Neural progenitor cell (in vitro differentiated cells): ENCODE measurements around the gene SZRD1. TPM values are rescaled to one million over a fixed set of nuclear protein-coding genes. Genes with fewer than 3 reads are reported as not detected.

ENCODE experiments used
- DNase-seq: peaks from one replicate; pipeline ENCODE4 v3.0.0-alpha.2; 2016; ENCODE audit warnings: low spot score
- H2AFZ ChIP-seq: fragments of 200-600 bp; sonication (generic); replicated peaks from 2 replicates; pipeline ENCODE4 v1.6.1; 2016; ENCODE audit warnings: antibody characterized with exemption
- H3F3A ChIP-seq: fragments of 200-600 bp; sonication (generic); 2 replicates; pipeline ENCODE4 v1.6.1; 2016; ENCODE audit warnings: antibody characterized with exemption, low read depth
- H3K27ac ChIP-seq: fragments of 200-600 bp; sonication (generic); 2 replicates; pipeline ENCODE4 v1.5.1; 2016; ENCODE audit warnings: mild to moderate bottlenecking
- H3K27me3 ChIP-seq: fragments of 200-600 bp; sonication (generic); 2 replicates; pipeline ENCODE4 v1.6.1; 2016; ENCODE audit warnings: mild to moderate bottlenecking, moderate library complexity
- H3K36me3 ChIP-seq: fragments of 200-600 bp; sonication (generic); 2 replicates; pipeline ENCODE4 v1.5.1; 2016
- H3K4me1 ChIP-seq: fragments of 200-600 bp; sonication (generic); 2 replicates; pipeline ENCODE4 v1.6.1; 2016; ENCODE audit warnings: mixed run types
- H3K4me2 ChIP-seq: fragments of 200-600 bp; sonication (generic); 2 replicates; pipeline ENCODE4 v1.6.1; 2016
- H3K4me3 ChIP-seq: fragments of 200-600 bp; sonication (generic); 2 replicates; pipeline ENCODE4 v1.5.1; 2016
- H3K79me2 ChIP-seq: fragments of 200-600 bp; sonication (generic); 2 replicates; pipeline ENCODE4 v1.6.1; 2016; ENCODE audit warnings: low read depth
- H3K9ac ChIP-seq: fragments of 200-600 bp; sonication (generic); 2 replicates; pipeline ENCODE4 v1.6.1; 2016
- H3K9me3 ChIP-seq: fragments of 200-600 bp; sonication (generic); 2 replicates; pipeline ENCODE4 v1.5.1; 2016; ENCODE audit warnings: low read depth
- H4K20me1 ChIP-seq: fragments of 200-600 bp; sonication (generic); 2 replicates; pipeline ENCODE4 v1.6.1; 2016; ENCODE audit warnings: low read depth
- H3K27ac Mint-ChIP-seq: 3 replicates; pipeline ENCODE4 v1.8.0; 2021; ENCODE audit warnings: mixed read lengths
- H3K27me3 Mint-ChIP-seq: 2 replicates; pipeline ENCODE4 v1.8.0; 2022; ENCODE audit warnings: low read depth, mild to moderate bottlenecking, inconsistent platforms, moderate library complexity, mixed read lengths; ENCODE audit not compliant: insufficient read depth
- H3K36me3 Mint-ChIP-seq: 3 replicates; pipeline ENCODE4 v1.8.0; 2021; ENCODE audit warnings: mixed read lengths
- H3K4me1 Mint-ChIP-seq: 3 replicates; pipeline ENCODE4 v1.8.0; 2021; ENCODE audit warnings: mixed read lengths
- H3K4me3 Mint-ChIP-seq: 3 replicates; pipeline ENCODE4 v1.8.0; 2021; ENCODE audit warnings: mild to moderate bottlenecking, moderate library complexity, mixed read lengths
- H3K9me3 Mint-ChIP-seq: 3 replicates; pipeline ENCODE4 v1.8.0; 2020; ENCODE audit warnings: mixed read lengths
- CTCF ChIP-seq: fragments of 200-600 bp; sonication (generic); IDR thresholded peaks from 2 replicates; pipeline ENCODE4 v1.5.1; 2017; ENCODE audit warnings: antibody characterized with exemption, mild to moderate bottlenecking
- EZH2 ChIP-seq: fragments of 200-600 bp; sonication (generic); IDR thresholded peaks from 2 replicates; pipeline ENCODE4 v1.6.1; 2017; ENCODE audit warnings: antibody characterized with exemption, mild to moderate bottlenecking, moderate library complexity
- EZH2phosphoT487 ChIP-seq: fragments of 200-600 bp; sonication (generic); IDR thresholded peaks from 2 replicates; pipeline ENCODE4 v1.6.1; 2017; ENCODE audit warnings: antibody characterized with exemption
- total RNA-seq: library from RNA; depleted of rRNA; stranded (reverse); fragments of >200 nt; gene quantifications from 2 replicates; pipeline ENCODE4 v1.2.3, GENCODE V29; 2015; ENCODE audit warnings: low replicate concordance

SZRD1 gene
- total RNA-seq, 1 donor from 2014 or later = 50.2 TPM

- Mint-ChIP-seq H3K4me3 (no peak overlapping the region), H3K27ac (peak overlapping the region; percentile 38)
- H4K20me1 ChIP-seq = peaks cover 59% of the 10 kb centered on the region
Measured at GRCh38 chr1:16348414-16349182, 18.4 kb upstream of the SZRD1 start.

GRCh38 chr1:16349847-16350406 is 17.1 kb upstream of the SZRD1 start:
- Histone ChIP-seq H3K36me3 (no peaks in the 10 kb centered on the region), H3K27me3 (no peaks in the 10 kb centered on the region), H3K9ac (no peak overlapping the region), H3K79me2 (peaks cover 72% of the 10 kb centered on the region), H3K9me3 (no peaks in the 10 kb centered on the region), H3F3A (peaks cover 12% of the 10 kb centered on the region), H3K4me2 (peak overlapping the region; percentile 80), H2AFZ (no peak overlapping the region), H3K4me1 (peaks cover 14% of the 10 kb centered on the region), H3K4me3 (peak overlapping the region; percentile 87), H3K27ac (no peak overlapping the region), H4K20me1 (peaks cover 49% of the 10 kb centered on the region)
- TF ChIP-seq EZH2 = no peak
- no peak for TF ChIP-seq EZH2phosphoT487
- no peak for TF ChIP-seq CTCF
- Mint-ChIP-seq H3K27ac (no peak overlapping the region), H3K9me3 (no peaks in the 10 kb centered on the region), H3K4me3 (peak overlapping the region; percentile 52), H3K36me3 (peaks cover 5% of the 10 kb centered on the region), H3K4me1 (peaks cover 23% of the 10 kb centered on the region), H3K27me3 (no peaks in the 10 kb centered on the region)
- DNase-seq = no peak

More at GRCh38 chr1:16348414-16349182, 18.4 kb upstream of the SZRD1 start:
- Histone ChIP-seq H3K4me3 (no peak overlapping the region), H2AFZ (no peak overlapping the region), H3K9me3 (no peaks in the 10 kb centered on the region), H3K36me3 (no peaks in the 10 kb centered on the region), H3K27ac (no peak overlapping the region), H3K79me2 (peaks cover 85% of the 10 kb centered on the region), H3K9ac (no peak overlapping the region), H3F3A (peaks cover 12% of the 10 kb centered on the region), H3K4me1 (peaks cover 14% of the 10 kb centered on the region), H3K4me2 (no peak overlapping the region), H3K27me3 (no peaks in the 10 kb centered on the region)
- Mint-ChIP-seq H3K9me3 (no peaks in the 10 kb centered on the region), H3K4me1 (peaks cover 23% of the 10 kb centered on the region), H3K36me3 (peaks cover 5% of the 10 kb centered on the region), H3K27me3 (no peaks in the 10 kb centered on the region)
- TF ChIP-seq CTCF = no peak
- TF ChIP-seq EZH2 = no peak
- TF ChIP-seq EZH2phosphoT487 = no peak
- DNase-seq = no peak

GRCh38 chr1:16351456-16351993 is 15.5 kb upstream of the SZRD1 start:
- peak overlapping the region; percentile 97 for H3K4me3 Mint-ChIP-seq
- Histone ChIP-seq H3K27ac (peak overlapping the region; percentile 62), H3F3A (peaks cover 12% of the 10 kb centered on the region), H3K36me3 (no peaks in the 10 kb centered on the region), H4K20me1 (peaks cover 39% of the 10 kb centered on the region), H3K9ac (peak overlapping the region; percentile 81), H3K27me3 (no peaks in the 10 kb centered on the region), H2AFZ (peak overlapping the region; percentile 69), H3K9me3 (no peaks in the 10 kb centered on the region), H3K79me2 (peaks cover 56% of the 10 kb centered on the region), H3K4me1 (peaks cover 14% of the 10 kb centered on the region), H3K4me2 (peak overlapping the region; percentile 80), H3K4me3 (peak overlapping the region; percentile 87)
- no peaks in the 10 kb centered on the region for H3K36me3 Mint-ChIP-seq
- peak overlapping the region; percentile 59 for H3K27ac Mint-ChIP-seq
- TF ChIP-seq CTCF (no peak), EZH2 (no peak), EZH2phosphoT487 (no peak)
- no peaks in the 10 kb centered on the region for H3K9me3 Mint-ChIP-seq
- peak; percentile 34 for DNase-seq
- peaks cover 2% of the 10 kb centered on the region for H3K27me3 Mint-ChIP-seq
- H3K4me1 Mint-ChIP-seq = peaks cover 23% of the 10 kb centered on the region
